ENCODE results near the gene TNFRSF4. TPM values are rescaled to one million over a fixed set of nuclear protein-coding genes. Genes with fewer than 3 reads are reported as not detected.

The TNFRSF4 gene
- total RNA-seq, 4 donors from 2014 or later = 0.50 to 2.1 (median 0.93) TPM

- Histone ChIP-seq H3K4me3 (no peak overlapping the region), H3K27me3 (peaks cover 0 to 97% (median 24%) of the 10 kb centered on the region in 4 donors), H3K4me1 (peaks cover 0 to 6% (median 0%) of the 10 kb centered on the region in 4 donors), H3K36me3 (no peaks in the 10 kb centered on the region), H3K9me3 (no peaks in the 10 kb centered on the region), H3K27ac (replicated peaks in 1 of 4) (peak overlapping the region in 1 of 4 donors; percentile 40)
- no peak for DNase-seq (ENCODE audit: extremely low spot score)
- WGBS = 78% methylated on average over 19 of the region's 23 CpGs
- TF ChIP-seq POLR2A (IDR thresholded peaks at IDR 0.05; ENCODE audit: low read depth) (no peak), EP300 (IDR thresholded peaks at IDR 0.05) (no peak), POLR2AphosphoS5 (IDR thresholded peaks at IDR 0.05) (no peak), CTCF (IDR thresholded peaks at IDR 0.05) (no peak)
- intact Hi-C loops (cut with DNase I) = no loop called here
Observed at GRCh38 chr1:1165900-1166421, 48.0 kb downstream of the TNFRSF4 start.

GRCh38 chr1:1165485-1165884 is 48.5 kb downstream of the TNFRSF4 start:
- Histone ChIP-seq H3K27me3 (peaks cover 0 to 92% (median 24%) of the 10 kb centered on the region in 4 donors), H3K36me3 (no peaks in the 10 kb centered on the region), H3K9me3 (no peaks in the 10 kb centered on the region), H3K27ac (replicated peaks in 1 of 4) (peak overlapping the region in 1 of 4 donors; percentile 40), H3K4me3 (no peak overlapping the region), H3K4me1 (peaks cover 0 to 6% (median 0%) of the 10 kb centered on the region in 4 donors)
- intact Hi-C loops (cut with DNase I) = no loop called here
- WGBS = 85% methylated on average over 8 of the region's 12 CpGs
- DNase-seq (ENCODE audit: extremely low spot score) = no peak
- TF ChIP-seq CTCF (IDR thresholded peaks at IDR 0.05) = no peak

GRCh38 chr1:1164701-1165451 is 49.1 kb downstream of the TNFRSF4 start:
- TF ChIP-seq POLR2AphosphoS5 (IDR thresholded peaks at IDR 0.05) = no peak
- no peak for TF ChIP-seq POLR2A (IDR thresholded peaks at IDR 0.05; ENCODE audit: low read depth)
- no peak for TF ChIP-seq EP300 (IDR thresholded peaks at IDR 0.05)
- no peak for TF ChIP-seq CTCF (IDR thresholded peaks at IDR 0.05)
- no peak overlapping the region for H3K4me3 ChIP-seq
- H3K27me3 ChIP-seq = peaks cover 0 to 86% (median 24%) of the 10 kb centered on the region in 4 donors
- no peaks in the 10 kb centered on the region for H3K36me3 ChIP-seq
- H3K27ac ChIP-seq (replicated peaks in 1 of 4) = peak overlapping the region in 1 of 4 donors; percentile 40
- H3K4me1 ChIP-seq = peaks cover 0 to 6% (median 0%) of the 10 kb centered on the region in 4 donors
- no peaks in the 10 kb centered on the region for H3K9me3 ChIP-seq
- 61% methylated on average over 37 of the region's 48 CpGs for WGBS
- intact Hi-C loops (cut with DNase I) = no loop called here
- DNase-seq (ENCODE audit: extremely low spot score) = no peak

GRCh38 chr1:1164361-1164700 is 49.6 kb downstream of the TNFRSF4 start:
- H3K36me3 ChIP-seq = no peaks in the 10 kb centered on the region
- no peak for DNase-seq (ENCODE audit: extremely low spot score)
- H3K27me3 ChIP-seq = peaks cover 0 to 81% (median 22%) of the 10 kb centered on the region in 4 donors
- WGBS = 76% methylated on average over 26 of the region's 26 CpGs
- no peak for TF ChIP-seq CTCF (IDR thresholded peaks at IDR 0.05)
- TF ChIP-seq POLR2AphosphoS5 (IDR thresholded peaks at IDR 0.05) = no peak
- no peak for TF ChIP-seq POLR2A (IDR thresholded peaks at IDR 0.05; ENCODE audit: low read depth)
- TF ChIP-seq EP300 (IDR thresholded peaks at IDR 0.05) = no peak
- H3K9me3 ChIP-seq = no peaks in the 10 kb centered on the region
- no peak overlapping the region for H3K27ac ChIP-seq (replicated peaks in 1 of 4)
- no peak overlapping the region for H3K4me3 ChIP-seq
- H3K4me1 ChIP-seq = peaks cover 0 to 6% (median 0%) of the 10 kb centered on the region in 4 donors
- intact Hi-C loops (cut with DNase I) = no loop called here

Data from esophagus muscularis mucosa (tissue), 4 donors.